Activated T-cell treated with anti-CD3 and anti-CD28 coated beads, Interleukin-2, amount 50 U/mL, for 48 hours (primary cell): ENCODE results near the gene MPIG6B.

ENCODE experiments used
- DNase-seq, 2 experiments: peaks; one replicate each; pipeline ENCODE4 v3.0.0-alpha.2; 2020

The MPIG6B gene

DNA sequence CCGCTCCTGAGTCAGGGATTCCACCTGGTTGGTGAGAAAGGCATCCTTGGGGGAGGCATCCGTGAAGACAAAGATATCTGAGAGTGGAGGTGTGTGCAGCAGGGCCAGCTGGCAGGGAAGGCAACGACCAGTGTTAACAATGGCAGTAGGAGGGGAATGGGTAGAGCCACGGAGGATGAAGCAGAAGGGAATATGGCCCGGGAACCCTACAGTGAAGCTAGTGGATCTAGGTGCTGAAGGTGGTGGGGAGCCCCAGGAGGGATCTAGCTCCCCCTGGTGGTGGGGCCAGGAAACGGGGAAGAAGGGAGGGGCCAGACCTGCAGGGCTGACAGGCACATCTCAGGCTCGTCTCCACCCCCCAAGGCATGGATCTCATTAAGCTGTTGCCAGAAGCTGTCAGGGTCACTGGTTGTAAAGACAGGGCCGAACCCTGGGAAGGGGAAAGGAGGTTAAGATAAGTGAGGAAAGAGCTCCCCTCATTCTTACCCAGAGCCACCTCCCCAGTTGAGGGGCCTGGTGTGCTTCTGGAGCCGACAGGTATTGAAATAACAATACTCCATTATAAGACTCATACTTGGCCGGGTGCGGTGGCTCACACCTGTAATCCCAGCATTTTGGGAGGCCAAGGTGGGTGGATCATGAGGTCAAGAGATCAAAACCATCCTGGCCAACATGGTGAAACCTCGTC is 46.7 kb downstream of the MPIG6B start:
- DNase-seq = peak; percentile 90 to 91

DNA sequence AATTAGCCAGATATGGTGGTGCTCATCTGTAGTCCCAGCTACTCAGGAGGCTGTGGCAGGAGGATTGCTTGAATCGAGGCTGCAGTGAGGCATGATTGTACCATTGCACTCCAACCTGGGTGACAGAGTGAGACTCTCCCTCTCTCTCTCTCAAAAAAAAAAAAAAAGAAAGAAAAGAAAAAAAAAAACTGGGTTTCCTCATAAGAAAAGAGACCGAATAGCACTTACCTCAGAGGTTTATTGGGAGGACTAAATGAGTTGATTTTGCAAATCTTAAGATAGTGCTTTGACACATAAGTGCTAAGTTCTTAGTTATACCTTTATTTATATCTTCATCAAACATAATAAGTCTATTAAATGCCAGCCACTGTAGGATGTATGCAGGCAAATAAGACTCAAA is 47.7 kb downstream of the MPIG6B start:
- no peak for DNase-seq

DNA sequence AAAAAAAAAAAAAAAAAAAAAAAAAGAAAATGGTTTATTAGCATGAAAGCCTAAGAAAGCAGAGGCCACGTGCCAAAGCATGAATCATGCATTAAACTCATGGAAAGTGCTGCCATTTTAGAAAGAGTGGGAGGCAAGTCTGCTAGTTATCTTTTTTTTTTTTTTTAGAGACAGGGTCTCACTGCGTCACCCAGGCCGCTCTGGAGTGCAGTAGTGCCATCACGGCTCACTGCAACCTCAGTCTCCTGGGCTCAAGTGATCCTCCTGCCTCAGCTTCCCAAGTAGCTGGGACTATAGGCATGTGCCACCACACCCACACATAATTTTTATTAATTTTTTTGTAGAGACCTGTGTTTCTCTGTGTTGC is 48.8 kb downstream of the MPIG6B start:
- no peak for DNase-seq

DNA sequence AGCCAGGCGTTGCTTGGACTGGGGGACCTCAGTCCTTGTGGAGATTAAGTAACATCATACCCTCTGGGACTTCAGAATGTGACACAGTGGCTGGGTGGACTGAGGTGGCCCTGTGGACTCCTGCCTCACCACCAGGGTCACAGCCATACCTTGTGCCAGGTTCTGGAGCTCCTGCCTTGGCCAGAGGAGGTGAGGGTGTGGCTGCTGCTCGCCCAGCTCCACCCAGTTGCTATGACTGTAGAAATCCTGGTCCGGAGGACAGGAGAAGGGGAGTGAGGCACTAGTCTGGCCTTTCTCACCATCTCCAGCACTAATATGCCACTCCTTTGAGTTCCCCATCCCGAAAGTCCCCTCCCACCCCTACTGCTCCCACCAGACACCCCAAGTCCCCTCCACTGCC is 52.0 kb downstream of the MPIG6B start:
- DNase-seq = no peak

DNA sequence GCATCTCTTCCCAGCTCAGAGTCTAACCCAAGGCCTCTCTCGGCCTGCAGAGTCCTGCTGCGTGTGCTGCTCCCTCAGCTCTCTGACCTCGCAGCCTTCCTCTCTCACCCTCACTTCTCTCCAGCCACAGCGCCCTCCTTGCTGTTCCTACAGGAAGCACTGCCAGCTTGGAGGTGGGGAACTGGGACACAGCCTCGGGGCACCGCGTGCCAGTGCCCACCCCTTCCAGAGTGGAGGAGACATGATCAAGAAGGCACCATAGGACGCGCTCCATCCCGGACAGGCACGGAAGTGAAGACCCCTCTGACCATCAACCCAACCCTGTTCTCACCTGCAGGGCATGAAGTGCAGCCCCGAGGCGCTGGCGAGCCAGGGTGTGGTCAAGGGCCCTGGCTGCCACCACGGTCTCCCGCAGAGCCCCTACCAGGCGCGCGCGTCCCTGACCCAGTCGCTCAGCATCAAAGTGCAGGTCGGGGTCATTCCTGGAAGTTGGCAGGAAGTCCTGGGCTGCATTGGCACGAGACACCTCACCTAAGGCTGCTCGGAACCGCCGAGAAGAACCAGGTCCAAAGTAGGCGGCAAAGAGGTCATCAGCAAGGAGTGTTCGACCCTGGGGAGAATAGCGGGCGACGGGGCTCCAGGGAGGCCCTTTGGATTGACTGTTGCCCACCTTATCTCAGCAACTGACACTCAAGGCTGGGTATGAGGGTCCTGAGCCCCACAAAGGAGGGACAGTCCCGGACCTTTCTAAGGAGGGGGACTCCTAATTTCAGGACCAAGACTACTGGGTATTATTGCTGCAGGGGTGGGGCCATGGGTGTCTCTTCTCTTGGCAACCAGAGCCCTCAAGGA is 52.7 kb downstream of the MPIG6B start:
- DNase-seq = no peak
